Activated CD8-positive, alpha-beta T cell treated with anti-CD3 and anti-CD28 coated beads for 36 hours (primary cell): ENCODE measurements around the gene PDE2A. TPM values are rescaled to one million over a fixed set of nuclear protein-coding genes. Genes with fewer than 3 reads are reported as not detected.

Source experiments
- ATAC-seq: fragments of 200-7000 bp; cut with Tn5 transposase; one replicate; pipeline ENCODE4 v1.10.0; 2021; ENCODE audit warnings: mild to moderate bottlenecking, moderate library complexity
- CTCF ChIA-PET: fragments of 350-600 bp; sonication (Branson Sonifier 250); formaldehyde crosslinking; loops from one replicate; lab custom pipeline; 2021; ENCODE audit warnings: antibody characterized with exemption; lab: Charles Lee
- POLR2A ChIA-PET: fragments of 350-600 bp; sonication (Branson Sonifier 250); formaldehyde crosslinking; loops from one replicate; lab custom pipeline; 2021; ENCODE audit warnings: antibody characterized with exemption; lab: Charles Lee
- DNase-seq: peaks from one replicate; pipeline ENCODE4 v3.0.0-alpha.2; 2020
- H3K27ac Mint-ChIP-seq: one replicate; pipeline ENCODE4 v1.8.0; 2021; ENCODE audit warnings: mild to moderate bottlenecking, mixed read lengths
- H3K27me3 Mint-ChIP-seq: one replicate; pipeline ENCODE4 v1.8.0; 2021; ENCODE audit warnings: mixed read lengths
- H3K36me3 Mint-ChIP-seq: one replicate; pipeline ENCODE4 v1.8.0; 2021; ENCODE audit warnings: low read depth, mixed read lengths
- H3K4me1 Mint-ChIP-seq: one replicate; pipeline ENCODE4 v1.8.0; 2021; ENCODE audit warnings: low read depth, mixed read lengths
- H3K4me3 Mint-ChIP-seq: one replicate; pipeline ENCODE4 v1.8.0; 2021; ENCODE audit warnings: mild to moderate bottlenecking, moderate library complexity, mixed read lengths
- H3K9me3 Mint-ChIP-seq: one replicate; pipeline ENCODE4 v1.8.0; 2021; ENCODE audit warnings: mixed read lengths
- intact Hi-C: fragments of 100-400 bp; cut with micrococcal nuclease; formaldehyde crosslinking; loops from one replicate; pipeline ENCODE4 v1.10.0; 2022
- total RNA-seq, 2 experiments: library from RNA; stranded (reverse); gene quantifications; one replicate each; pipeline ENCODE4 v1.2.3, GENCODE V29; 2021
- TF ChIP-seq, protein P1 (sequence below): fragments of 200-600 bp; IDR thresholded peaks from one replicate; pipeline ENCODE4 v1.8.0; 2022; ENCODE audit warnings: antibody characterized with exemption, mild to moderate bottlenecking

The PDE2A gene
- total RNA-seq, 2 experiments from 2014 or later, result 0.14 to 0.72 TPM

DNA sequence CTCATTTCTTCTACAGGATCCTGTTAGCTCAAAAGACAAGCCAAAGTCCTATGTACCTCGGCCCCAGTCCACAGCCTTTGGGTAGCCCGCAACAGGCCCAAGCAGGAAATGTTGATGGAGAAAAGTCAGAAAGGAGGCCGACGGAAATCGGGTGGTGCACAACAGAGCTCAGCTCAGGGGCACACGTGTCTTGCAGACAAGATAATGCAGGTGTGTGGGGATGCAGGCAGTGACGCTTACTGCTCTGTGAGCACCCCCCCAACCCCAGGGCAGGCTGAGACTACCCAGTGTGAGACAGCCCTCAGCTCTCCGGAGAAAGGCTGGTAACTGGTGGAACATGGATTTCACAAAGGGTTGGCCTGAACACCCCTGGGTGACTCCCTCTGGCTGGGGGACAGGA is 4.3 kb upstream of the PDE2A start:
- POLR2A ChIA-PET, result interaction anchor here (0.6 to 3.0 kb wide), 3 partner anchors 11 to 203 kb away, joined by 3 to 16 read pairs (median 3); no protein-coding TSS in a partner anchor
- CTCF ChIA-PET, result interaction anchor here (1.0 to 9.4 kb wide), 2 partner anchors 10 to 91 kb away, joined by 3 to 109 read pairs; no protein-coding TSS in a partner anchor

DNA sequence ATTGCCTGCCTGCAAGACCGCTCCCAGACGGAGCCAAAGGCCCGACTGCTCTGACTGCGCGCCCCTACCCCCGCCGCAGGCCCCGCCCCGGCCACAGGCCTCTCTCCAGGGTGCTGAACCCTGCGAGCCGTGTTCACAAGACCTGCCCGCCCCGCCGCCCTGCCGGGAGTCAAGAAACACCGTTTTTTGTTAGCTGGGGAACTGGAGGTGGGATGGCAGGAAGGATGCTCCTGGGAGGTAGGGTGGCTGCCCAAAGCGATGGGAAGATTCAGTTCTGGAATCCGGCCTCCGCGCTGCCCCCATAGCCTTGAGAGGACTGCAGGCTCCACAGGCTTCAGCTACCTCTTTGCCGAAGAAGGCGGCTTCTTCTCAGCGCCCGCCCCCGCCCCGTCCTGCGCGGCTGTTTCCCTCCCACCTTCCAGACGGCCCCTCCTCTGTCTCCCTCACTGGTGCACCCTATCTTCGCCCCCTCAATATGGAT is 2.7 kb upstream of the PDE2A start:
- TF ChIP-seq, protein P1, sequence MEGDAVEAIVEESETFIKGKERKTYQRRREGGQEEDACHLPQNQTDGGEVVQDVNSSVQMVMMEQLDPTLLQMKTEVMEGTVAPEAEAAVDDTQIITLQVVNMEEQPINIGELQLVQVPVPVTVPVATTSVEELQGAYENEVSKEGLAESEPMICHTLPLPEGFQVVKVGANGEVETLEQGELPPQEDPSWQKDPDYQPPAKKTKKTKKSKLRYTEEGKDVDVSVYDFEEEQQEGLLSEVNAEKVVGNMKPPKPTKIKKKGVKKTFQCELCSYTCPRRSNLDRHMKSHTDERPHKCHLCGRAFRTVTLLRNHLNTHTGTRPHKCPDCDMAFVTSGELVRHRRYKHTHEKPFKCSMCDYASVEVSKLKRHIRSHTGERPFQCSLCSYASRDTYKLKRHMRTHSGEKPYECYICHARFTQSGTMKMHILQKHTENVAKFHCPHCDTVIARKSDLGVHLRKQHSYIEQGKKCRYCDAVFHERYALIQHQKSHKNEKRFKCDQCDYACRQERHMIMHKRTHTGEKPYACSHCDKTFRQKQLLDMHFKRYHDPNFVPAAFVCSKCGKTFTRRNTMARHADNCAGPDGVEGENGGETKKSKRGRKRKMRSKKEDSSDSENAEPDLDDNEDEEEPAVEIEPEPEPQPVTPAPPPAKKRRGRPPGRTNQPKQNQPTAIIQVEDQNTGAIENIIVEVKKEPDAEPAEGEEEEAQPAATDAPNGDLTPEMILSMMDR, result no peak
- POLR2A ChIA-PET, result interaction anchor here (1.2 to 3.0 kb wide), 3 partner anchors 8 to 90 kb away, joined by 5 to 16 read pairs (median 6); no protein-coding TSS in a partner anchor
- Mint-ChIP-seq H3K36me3 (no peaks in the 10 kb centered on the region), H3K27ac (no peak overlapping the region), H3K4me1 (peaks cover 3% of the 10 kb centered on the region), H3K4me3 (no peak overlapping the region), H3K9me3 (no peaks in the 10 kb centered on the region), H3K27me3 (peaks cover 50% of the 10 kb centered on the region)
- intact Hi-C loops, result no loop called here
- ATAC-seq (peak; percentile 82), DNase-seq (peak; percentile 77)
- CTCF ChIA-PET, result interaction anchor here (0.9 to 2.3 kb wide), 5 partner anchors 8 to 205 kb away, joined by 3 to 25 read pairs (median 4); partner anchors contain the start of gene STARD10

More for the DNA sequence above, 4.3 kb upstream of the PDE2A start:
- no peak for ATAC-seq
- Mint-ChIP-seq H3K27me3 (peaks cover 36% of the 10 kb centered on the region), H3K4me1 (peaks cover 3% of the 10 kb centered on the region), H3K4me3 (no peak overlapping the region), H3K36me3 (no peaks in the 10 kb centered on the region), H3K9me3 (no peaks in the 10 kb centered on the region), H3K27ac (no peak overlapping the region)
- TF ChIP-seq, protein P1, result no peak
- intact Hi-C loops, result no loop called here
- DNase-seq, result no peak

GRCh38 chr11:72675221-72675620 is 999 bp upstream of the PDE2A start:
- Mint-ChIP-seq H3K4me3 (no peak overlapping the region), H3K4me1 (peaks cover 3% of the 10 kb centered on the region), H3K27ac (no peak overlapping the region), H3K9me3 (no peaks in the 10 kb centered on the region), H3K27me3 (peaks cover 65% of the 10 kb centered on the region), H3K36me3 (no peaks in the 10 kb centered on the region)
- TF ChIP-seq, protein P1, result no peak
- intact Hi-C loops, result no loop called here
- no peak for ATAC-seq
- POLR2A ChIA-PET, result interaction anchor here (0.9 kb wide), 1 partner anchor 29 kb away, joined by 3 read pairs; no protein-coding TSS in a partner anchor
- CTCF ChIA-PET, result interaction anchor here (0.8 to 2.3 kb wide), 5 partner anchors 10 to 676 kb away, joined by 3 to 25 read pairs (median 7); no protein-coding TSS in a partner anchor
- no peak for DNase-seq

DNA sequence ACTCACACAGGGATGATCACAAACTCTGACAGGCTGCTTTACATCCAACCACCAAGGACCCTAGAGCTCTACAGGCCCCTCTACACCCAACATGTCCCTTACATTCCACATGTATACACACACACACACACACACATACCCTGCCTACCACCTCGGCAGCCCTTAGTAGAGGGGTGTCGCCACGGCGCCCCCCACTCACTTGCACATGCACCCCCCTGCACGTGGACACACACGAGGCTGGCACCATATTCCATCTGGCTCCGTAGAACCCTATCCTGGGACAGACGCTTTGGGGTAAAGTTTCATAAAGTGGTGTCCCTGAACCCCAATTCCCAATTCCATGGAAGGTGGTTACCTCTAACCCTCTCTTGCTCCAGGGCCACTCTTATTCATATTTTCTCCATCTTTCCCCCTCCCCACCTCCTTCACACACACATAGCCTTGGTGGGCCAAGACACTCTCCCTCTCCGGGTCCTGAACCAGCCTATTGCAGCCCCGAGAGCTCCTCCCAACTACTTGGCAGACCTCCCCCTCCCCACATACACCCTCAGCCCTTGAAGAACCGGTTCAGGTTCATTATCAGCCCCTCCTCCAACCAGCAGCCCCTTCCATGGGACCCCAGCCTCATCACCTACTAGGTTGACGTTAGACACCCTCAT is 809 bp downstream of the PDE2A start:
- H3K4me3 Mint-ChIP-seq, result no peak overlapping the region
- peaks cover 70% of the 10 kb centered on the region for H3K27me3 Mint-ChIP-seq
- H3K36me3 Mint-ChIP-seq, result no peaks in the 10 kb centered on the region
- CTCF ChIA-PET, result no interaction called here
- H3K4me1 Mint-ChIP-seq, result peaks cover 15% of the 10 kb centered on the region
- POLR2A ChIA-PET, result interaction anchor here (0.6 kb wide), 2 partner anchors 15 to 162 kb away, joined by 3 to 4 read pairs; no protein-coding TSS in a partner anchor
- DNase-seq (no peak), ATAC-seq (no peak)
- H3K27ac Mint-ChIP-seq, result no peak overlapping the region
- intact Hi-C loops, result no loop called here
- H3K9me3 Mint-ChIP-seq, result no peaks in the 10 kb centered on the region
- TF ChIP-seq, protein P1, result no peak
